Left forelimb (tissue), 1 donor: ENCODE data around the gene FHIT.

Experiments
- DNase-seq: peaks from one replicate; pipeline ENCODE4 v3.0.0-alpha.2; 2018; ENCODE audit warnings: low spot score

Gene FHIT

GRCh38 chr3:59764171-59764570 lies 1487.1 kb downstream of the FHIT start:
- DNase-seq, result no peak

DNA sequence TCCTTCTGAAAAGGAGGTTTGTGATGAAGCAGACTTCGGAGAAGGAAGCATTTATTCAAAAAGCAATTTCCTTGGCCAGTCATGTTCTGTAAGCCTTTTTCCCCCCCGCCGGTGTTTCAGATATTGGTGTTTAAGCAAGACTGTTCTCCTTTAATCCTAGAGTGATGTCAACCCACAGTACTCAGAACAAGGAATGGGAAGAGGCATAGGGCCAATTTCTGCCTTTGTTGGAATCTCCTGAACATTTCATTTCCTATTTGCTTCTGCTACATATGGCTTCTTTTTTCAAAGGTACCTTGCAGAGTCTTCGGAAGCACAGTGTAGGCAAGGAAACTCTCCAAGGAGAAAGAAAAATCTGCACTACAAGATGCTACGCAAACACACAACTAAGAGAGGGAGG lies 1488.3 kb downstream of the FHIT start:
- no peak for DNase-seq

DNA sequence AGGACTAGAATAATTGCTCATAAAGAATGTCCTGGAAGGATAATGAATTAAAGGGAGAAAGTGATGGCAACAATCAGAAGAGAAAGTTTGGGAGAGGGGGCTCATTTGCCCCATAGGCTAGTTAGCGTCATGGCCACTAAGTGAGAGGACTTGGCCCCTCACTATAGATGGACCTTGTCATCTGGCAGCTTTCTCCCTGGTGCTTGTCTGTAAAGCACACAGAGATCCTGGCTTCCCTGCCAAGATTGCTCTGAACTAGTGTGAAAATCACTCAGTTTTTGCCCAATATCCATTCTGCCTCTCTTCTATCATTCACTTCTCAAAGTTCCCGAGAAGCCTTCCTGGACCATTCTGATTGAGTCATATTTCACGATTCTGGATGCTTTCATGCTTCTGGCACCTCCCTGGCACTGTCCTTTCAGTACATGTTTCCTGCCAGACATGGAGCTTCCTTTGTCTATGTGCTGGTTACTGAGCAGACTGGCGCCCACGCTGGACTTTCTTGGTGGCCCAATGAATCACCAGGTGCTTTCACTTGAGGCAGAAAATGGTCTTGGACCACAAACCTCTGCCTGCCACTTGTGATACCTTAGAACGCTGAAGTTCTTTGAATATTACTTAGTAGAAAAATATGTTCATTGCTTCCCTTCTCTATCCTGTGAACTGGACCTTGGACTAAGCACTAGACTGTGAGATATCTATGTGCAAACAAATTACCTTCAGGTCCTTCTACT lies 1491.8 kb downstream of the FHIT start:
- no peak for DNase-seq

DNA sequence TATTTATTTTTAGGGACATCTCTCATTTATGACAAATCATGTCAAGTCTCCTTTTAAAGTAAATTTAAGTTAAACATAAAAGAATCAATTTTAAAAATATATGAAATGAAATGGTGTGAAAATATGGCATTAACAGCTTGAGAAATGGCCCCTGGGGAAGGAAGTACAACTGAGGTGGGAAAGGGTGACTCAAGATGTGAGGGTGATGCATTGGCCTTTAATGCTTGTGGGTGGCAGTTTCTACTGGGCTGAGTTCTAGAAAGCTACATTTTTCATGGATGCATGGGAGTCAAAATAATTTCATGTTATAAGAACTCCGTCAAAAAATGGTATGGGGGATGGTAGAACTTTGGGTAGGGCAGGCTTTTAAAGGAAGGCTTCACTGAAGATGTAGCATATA lies 1492.6 kb downstream of the FHIT start:
- DNase-seq, result no peak

DNA sequence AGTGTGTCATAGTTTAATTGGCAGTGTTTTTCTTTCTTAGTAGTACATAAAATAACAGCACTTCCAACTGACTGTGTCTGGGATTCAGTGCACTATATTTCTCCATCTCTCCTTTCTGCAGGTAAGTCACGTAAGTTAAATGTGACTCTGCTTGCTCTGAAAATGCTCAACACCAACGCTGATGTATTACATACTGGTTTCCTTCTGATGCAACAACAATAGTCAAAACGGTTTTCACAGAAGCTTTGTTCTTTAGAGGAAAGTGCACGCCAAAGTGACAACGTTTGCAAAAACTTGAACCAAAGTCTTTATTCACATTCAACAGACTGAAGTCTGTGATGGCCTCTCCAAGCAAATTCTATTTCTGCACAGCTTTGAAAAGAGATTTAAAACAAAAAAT lies 1494.3 kb downstream of the FHIT start:
- no peak for DNase-seq

DNA sequence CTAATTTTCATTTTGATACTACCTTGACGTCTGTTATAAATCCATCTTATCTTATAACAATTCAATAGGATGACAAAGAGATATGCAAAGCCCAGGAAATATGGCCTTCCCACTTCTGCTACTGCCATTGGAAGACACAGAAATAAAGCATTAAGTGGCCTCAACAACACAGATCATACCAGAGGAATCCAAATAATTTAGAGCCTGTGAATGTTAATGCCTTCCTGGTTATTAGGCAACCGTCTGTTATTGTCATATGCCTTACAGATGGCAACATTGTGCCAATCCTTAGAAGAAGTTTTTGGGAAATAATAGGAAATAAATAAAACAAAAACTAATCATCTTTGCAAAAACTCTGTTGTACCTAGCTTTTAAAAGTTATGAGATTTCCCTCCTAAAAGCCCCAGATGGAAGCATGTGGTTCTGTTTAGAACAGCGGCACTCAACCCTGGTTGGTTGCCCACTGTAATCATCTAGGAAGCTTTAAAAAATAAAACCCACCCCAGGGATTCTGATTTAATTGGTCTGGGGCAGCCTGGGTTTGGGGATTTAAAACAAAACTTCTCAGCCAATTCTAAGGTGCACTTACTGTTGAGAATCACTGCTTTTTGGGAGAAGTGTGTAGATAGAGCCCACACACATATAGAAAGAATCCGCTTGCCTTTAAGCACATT lies 1496.7 kb downstream of the FHIT start:
- DNase-seq, result no peak

DNA sequence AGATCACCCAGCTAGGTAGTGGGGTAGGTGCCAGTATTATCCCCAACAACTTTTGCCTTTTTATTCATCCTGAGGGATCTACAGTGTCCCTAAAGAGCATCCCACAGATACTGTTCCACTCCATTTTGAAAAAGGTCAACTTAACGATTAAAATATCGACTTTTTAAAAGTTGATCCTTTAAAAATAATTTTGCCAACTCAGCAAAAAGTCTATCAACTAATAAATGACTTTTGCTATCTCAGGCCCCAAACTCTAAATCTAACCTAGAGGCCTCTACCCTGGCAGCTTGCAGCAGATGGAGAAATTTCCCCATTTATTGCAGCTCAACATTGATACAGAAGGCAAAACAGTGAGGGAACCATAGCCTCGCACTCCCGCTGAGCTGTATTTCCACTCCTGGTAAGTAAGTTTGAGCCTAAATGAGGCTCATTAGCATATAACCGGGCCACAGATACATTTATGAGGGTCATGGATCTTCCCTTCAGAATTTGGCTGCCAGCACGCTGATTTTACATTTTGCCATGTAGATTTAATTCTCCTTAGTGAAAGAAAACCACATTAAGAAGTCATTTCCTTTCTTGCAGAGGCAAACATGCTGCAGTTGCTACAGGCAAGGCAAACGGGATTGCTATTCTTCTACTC lies 1497.3 kb downstream of the FHIT start:
- no peak for DNase-seq

- no peak for DNase-seq
Observed at GRCh38 chr3:59752925-59753324, 1498.3 kb downstream of the FHIT start.

GRCh38 chr3:59751606-59752005 lies 1499.6 kb downstream of the FHIT start:
- DNase-seq, result no peak

GRCh38 chr3:59750391-59750790 lies 1500.9 kb downstream of the FHIT start:
- no peak for DNase-seq

- no peak for DNase-seq
Observed at GRCh38 chr3:59749291-59749690, 1502.0 kb downstream of the FHIT start.

DNA sequence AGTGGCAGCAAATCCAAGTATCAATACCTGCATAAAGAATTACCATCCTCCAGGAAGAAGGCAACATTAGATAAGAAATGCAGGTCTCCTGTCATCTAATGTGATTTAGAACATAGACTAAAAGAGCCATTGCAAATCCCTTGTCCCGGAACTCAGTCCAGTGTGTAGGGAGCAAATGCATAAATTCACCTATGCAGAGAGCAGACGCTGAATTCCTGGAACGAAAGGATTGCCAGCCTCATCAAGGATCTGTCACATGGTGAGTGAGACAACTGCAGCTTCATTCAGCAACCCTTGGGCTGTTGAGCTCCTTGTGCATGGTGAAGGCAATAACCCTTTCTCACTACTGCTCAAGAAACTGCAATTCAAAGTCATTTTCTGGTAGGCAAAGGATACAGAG lies 1504.7 kb downstream of the FHIT start:
- DNase-seq, result no peak

GRCh38 chr3:59737241-59737640 lies 1514.0 kb downstream of the FHIT start:
- no peak for DNase-seq

- no peak for DNase-seq
Observed at GRCh38 chr3:59734061-59734460, 1517.2 kb downstream of the FHIT start.

- DNase-seq, result no peak
Observed at GRCh38 chr3:59733041-59733809, 1518.0 kb downstream of the FHIT start.

GRCh38 chr3:59731943-59732342 lies 1519.3 kb downstream of the FHIT start:
- no peak for DNase-seq

GRCh38 chr3:59730591-59730990 lies 1520.7 kb downstream of the FHIT start:
- DNase-seq, result no peak

GRCh38 chr3:59728587-59728908 lies 1522.7 kb downstream of the FHIT start:
- DNase-seq, result no peak

DNA sequence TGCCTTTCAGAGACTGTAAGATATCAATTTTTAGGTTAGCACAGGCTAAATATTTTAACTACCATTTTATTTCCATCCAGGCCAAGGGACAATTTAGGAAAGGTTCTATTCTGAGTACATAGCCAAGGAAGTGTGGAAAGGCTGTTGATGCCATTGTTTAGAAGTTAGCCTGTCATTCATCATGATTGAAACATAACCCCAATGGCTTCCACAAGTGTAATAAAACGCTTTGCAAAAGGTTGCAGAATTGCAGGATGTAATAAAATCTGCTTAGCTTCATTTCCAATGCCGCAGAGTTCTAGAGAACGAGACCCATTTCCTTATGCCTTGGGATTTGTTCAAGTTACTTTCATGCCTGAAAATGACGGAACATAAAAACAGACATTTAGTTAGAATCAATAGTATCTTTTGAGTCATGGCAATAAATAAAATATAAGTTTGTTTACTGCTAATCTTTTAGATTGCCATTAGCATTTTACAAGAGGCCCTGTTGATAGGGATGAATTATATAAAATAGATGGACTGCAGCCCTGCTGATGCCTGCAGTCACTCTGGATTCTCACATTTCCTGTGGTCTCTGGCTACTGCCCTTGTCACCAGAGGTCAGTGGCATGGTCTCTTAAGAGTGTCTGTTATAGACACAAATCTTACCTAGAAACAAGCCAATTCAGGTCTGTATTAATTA lies 1523.2 kb downstream of the FHIT start:
- DNase-seq, result no peak

DNA sequence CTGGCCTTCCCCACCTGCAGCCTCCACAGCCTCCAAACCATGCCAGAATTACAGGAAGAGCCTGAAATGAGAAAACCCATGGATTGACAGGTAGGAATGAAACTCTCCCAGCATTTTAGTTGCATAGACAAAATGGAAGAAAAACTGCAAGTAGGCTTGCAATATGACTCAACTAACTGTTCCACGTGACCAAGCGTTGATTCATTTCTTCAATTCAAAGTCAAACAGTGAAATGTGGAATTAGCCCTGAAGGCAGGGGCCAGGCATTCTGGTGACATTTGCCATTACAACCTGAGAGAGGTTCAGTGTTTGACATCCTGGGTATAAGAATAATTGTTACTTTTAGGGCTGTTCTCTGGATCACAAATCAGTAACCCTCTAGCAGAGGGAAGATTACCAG lies 1525.0 kb downstream of the FHIT start:
- DNase-seq, result no peak

GRCh38 chr3:59717679-59718205 lies 1533.5 kb downstream of the FHIT start:
- no peak for DNase-seq

GRCh38 chr3:59714066-59714465 lies 1537.2 kb downstream of the FHIT start:
- no peak for DNase-seq
